Stimulated activated CD4-positive, alpha-beta T cell treated with anti-CD3 and anti-CD28 coated beads, Interleukin-4, amount 100 ng/mL, for 48 hours (primary cell): ENCODE results near the gene NDE1.
"Not testable (repeated sequence)": the region's sequence is repeated elsewhere in the genome, so short reads cannot be mapped to it uniquely, and the experiment has no call there.

ENCODE experiments used
- DNase-seq, 2 donors: peaks; one replicate each; pipeline ENCODE4 v3.0.0-alpha.2; 2020; ENCODE audit warnings: low read depth in 2 of 2

NDE1 gene

DNA sequence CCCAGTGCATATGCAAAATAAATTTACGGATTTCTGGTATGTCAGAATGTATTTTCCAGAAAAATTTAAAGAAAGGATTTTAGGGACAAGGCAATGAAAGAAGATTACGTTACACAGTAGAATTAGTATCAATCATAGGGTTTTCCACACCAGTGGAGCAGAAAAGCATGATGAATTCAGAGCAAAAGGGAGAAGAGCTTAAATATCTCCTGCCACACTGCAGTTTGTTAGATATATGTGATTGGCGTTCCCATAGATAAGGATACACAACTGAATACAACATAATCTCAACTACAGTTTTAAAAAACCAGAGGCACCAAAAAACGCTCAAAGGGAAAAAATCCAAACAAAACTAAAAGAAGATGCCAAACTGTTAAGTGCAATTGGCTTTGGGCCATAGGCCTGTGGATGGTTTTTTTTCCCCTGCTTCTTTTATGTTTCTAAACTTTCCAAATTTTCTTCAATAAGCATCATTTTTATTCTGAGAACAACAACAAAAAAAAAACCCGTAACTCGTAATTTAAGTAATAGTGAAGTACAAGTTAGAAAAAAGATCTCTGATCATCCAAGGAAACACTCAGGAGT is 29.3 kb upstream of the NDE1 start:
- DNase-seq = no peak

DNA sequence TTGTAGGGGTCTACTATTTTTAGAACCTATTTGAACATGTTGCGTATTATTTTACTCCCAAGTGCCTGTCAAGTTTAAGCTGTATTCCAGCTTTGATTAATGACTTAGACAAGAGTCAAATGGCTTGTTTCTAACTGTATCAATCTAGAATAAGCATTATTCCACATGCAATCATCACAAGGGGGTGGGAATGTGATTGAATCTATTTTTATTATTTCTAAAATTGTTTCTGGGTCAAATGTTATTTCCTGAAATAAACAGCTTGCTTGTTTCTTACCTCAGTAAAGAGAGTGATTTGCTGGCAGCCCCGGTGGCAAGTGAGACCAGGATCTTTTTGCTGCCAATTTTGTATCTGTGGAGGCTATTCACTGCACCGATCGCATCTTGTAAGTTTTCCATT is 28.6 kb upstream of the NDE1 start:
- DNase-seq = no peak

DNA sequence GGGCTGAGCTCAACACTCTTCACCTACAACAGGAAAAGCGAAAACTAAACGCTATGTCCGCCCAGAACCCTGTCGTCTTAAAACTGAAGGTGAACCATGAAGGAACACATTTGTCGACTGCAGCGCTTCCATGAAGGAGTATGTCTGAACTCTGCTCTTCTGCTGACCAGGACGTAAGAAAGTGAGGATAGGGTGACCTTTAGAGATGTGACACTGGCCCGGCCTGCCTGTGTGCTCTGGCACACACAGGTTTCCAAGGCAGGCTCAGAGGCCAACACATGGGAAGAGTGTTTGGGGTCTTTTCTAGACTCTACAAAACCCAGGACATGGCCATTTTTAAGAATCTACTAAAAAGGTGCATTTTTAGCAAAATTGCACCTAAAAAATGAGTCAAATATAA is 28.2 kb upstream of the NDE1 start:
- DNase-seq = no peak

DNA sequence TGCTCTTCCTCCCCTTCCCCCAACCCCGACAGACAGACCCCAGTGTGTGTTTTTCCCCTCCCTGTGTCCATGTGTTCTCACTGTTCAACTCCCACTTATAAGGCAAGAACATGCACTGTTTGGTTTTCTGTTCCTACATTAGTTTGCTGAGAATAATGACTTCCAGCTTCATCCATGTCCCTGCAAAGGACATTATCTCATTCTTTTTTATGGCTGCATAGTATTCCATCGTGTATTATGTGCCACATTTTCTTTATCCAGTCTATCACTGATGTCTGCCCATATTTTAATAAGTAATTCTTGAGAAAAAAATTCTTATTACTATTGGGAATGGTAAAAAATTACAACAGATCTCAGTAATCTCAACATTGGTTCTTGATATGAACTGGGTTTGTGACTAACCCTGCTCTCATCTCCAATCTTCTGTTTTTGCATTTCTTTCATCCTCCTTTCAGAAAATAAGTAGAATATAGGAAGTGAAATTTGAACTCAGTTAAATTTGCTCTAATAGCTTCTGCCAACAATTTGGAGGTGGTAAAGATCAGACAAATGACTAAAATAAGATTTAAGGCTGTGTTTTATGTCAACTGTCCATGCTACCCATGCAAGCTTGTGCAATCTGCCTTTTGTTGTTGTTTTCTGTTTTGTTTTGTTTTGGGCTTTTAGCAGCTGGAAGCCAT is 18.2 kb upstream of the NDE1 start:
- no peak for DNase-seq

DNA sequence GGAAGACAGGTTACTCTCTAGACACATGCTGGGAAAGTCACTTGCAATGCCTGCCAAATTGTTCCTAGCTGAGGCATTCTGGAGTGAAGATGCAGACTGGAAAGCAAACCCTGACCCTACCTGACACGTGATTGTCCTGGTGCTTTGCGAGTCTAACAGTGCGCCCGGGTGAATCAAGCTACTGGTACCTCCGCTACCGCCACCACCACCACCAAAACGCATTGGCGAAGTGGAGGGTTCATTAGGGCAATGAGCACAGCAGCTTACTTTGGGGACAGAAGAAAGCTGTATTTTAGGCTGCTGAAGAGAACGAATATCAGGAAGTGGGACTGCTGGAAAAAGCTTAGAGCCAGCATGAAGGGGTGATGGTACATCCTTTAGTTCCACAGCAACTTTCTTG is 14.1 kb upstream of the NDE1 start:
- no peak for DNase-seq

DNA sequence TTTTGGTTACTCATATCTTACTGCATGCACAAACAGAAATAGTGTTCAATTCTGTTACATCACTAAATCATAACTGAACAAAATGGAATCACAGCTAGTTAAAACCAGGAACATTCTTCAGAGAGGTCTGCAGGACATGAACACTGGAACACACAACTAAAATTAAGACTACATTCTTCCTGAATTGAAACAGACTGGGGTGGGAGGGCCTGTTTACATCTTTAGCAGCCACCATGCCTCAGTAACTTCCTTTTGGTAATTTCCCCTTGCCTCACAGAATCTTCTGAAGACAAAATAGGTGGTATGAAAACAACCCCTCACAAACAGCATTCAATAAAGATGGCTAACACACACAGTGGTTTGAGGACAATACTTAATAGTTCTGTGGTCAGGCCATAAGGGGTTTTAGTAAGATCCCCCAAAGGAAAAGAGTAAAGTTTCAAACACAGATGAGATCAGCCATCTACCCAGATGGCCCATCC is 13.6 kb upstream of the NDE1 start:
- no peak for DNase-seq

DNA sequence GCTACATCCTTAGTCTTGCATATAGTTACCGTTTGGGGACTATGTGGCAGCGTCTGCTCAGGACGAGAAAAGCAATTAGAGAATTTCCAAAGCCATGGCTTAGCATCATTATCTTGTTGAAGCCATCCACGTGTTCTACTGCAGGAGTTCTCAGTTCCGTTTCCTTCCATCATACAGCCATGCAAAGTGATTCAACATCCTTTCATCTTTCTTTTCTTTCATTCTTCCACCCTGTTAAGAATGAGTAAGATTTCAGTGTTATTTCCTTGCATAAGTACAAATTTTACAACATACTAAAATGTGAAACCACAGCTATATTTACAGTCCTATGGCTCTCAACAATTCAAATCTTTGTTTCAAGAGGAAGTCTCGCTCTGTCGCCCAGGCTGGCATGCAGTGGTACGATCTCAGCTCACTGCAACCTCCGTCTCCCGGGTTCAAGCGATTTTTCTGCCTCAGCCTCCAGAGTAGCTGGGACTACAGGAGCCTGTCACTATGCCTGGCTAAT is 10.9 kb upstream of the NDE1 start:
- DNase-seq = no peak

DNA sequence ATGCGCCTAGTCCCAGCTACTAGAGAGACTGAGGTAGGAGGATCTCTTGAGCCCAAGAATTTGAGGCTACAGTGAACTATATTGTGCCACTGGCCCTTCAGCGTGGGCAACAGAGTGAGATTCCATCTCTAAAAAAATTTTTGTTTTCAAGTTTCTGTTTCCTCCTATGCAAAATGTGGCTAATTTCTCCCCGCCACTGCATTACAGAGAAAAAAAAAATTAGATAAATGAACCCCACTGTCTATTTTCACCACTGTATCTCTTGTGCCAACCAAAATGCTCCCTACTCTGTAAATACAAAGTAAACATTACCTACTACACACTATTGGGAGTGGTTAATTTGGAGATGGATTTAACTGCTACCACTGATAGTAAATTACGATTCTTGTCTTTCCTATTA is 9.1 kb upstream of the NDE1 start:
- no peak for DNase-seq

DNA sequence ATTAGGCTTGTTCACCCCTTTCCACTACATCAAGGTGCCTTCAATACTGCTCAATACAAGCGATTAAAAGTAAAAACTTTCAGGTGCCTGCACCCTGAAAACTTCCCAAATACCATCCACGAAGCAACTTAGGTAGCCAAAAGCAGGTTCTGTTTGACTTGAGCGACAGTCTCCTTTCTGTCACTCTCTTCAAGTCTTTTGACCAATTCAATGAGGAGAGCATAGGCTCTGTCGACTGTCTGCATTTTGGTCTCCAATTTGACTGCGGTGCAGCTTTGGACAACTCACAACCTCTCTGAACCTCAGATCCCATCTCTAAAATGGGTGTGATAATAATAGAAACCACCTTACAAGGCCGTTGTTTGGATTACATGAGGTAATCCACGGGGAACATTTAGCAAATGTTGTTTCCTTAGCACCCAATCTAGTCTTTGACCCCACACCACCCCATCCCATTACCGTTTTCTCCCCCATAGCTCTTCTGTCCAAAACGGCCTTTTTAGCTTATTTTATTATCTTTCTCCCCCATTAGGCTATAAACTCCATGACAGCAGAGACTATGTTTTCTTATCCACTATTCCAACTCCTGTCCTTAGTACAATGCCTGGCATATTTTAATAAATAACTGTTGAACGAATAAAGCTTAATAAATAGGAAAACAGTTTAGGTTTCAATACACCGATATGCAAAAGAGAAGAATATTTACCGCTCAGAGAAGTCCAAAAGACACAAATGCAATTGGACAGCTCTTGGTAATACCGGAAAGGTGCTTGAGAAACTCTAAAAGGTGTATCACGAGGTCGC is 8.1 kb upstream of the NDE1 start:
- DNase-seq = no peak

DNA sequence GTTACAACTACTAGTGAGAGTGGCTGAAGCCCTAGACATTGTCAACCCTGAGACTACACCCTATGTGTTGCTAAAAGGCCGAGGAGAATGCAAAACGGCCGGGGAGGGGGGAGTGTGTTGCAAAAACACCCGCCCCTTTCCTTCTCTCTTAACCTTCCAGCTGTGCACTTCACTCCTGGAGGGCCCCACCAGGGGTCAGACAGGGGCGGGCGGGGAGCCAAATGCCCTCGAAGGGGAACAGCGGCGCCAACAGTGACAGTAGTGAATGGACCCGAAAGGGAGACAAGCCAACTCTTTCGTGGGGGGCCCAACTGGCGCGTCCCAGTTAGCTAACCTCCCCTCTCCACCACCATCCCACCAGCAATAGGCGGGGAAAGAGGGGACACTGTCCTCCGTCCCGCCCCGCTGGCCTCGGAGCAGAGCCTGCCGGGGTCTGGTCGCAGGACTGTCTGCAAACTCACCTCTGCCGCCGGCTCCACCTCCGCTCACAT is 7.4 kb upstream of the NDE1 start:
- DNase-seq = peak; percentile 72 to 73

DNA sequence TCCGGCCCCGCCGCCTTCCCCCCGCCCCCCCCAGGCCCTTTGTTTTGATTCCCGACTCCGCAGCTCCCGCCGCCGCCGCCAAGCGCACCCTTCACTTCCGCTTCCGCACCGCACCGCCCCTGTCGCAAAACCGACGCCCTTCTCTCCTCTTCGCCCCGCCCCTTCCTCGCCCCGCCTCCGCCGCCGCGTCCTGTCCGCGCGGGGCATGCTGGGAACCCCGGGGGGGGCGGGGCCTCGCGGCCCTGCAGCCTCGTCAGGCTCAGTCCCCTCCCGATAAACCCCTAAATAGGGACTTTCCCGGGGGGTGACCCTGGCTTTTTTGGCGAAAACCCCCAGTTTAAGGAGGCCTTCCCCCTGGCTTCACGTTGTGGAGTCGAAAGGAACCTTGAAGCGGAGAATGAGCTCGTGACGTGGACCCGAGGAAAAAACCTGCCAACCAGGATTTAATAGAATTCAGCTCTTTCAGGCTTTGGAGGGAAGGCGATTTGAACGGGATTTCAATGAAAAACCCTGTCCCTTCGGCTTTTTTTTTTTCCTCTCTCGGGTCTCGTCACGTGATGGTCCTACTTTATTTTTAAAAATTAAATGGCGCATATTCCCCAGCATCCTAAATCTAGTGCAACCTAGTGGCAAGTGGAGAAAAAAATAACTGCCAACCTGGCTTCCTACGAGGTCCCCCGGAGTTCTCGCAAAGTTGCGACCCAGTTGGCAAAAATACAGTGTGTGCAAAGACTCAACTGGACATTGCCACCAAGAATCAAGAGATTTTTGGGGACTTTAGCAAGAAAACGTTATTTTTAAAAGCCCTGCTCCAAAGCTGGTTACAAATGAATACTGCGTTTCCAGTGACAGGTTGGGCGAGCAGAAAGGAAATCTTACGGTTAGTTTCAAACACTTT is 6.7 kb upstream of the NDE1 start, which contains the start of gene MARF1:
Gene MARF1, minus strand, starts transcription at position 107 of the 898 bp plus-strand sequence. CDS start 3,921 bp downstream, outside the sequence.
- peak; percentile 100 for DNase-seq

DNA sequence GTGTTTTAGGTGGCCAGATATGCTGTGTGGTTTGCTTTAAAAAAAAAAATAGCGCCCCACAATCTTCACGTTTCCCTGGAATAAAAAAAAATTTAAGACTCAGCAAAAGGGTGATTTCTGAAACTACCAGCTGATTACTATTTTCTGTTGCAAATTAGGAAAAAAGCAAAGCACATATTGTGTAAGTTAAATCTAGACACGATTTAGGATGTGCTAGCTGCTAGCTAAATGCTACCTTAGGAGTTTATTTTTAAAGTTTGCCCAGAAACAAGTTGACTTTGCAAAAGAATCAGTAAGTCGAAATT is 6.1 kb upstream of the NDE1 start:
- no peak for DNase-seq

DNA sequence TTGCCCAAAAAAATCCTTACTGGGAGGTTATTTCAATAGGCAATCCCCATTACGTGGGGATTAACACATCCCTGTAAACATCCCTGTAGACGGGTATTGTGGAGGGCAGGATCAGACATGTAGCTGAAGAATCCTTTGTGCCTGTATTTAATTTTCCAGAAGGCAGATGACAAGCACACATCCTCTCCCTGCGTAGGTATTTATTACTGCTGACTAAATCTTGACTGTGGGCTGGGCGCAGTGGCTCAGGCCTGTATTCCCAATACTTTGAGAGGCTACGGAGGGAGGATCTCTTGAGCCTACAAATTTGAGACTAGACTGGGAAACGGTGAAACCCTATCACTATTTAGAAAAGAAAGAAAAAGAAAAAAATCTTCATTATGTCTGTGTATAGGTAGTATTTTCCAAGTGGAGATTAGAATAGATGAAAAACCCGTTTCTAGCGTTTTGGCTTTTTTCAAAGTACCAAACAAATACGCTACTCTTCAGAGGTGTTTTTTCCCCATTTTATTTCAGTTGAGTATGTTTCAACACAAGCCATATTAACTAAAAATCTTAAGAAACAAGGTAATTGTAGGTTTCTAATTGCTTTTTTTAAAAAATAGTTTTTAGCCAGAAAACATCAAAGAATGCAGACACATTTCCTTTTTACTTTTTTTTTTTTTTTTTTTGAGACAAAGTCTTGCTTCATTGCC is 5.6 kb upstream of the NDE1 start:
- DNase-seq = no peak

DNA sequence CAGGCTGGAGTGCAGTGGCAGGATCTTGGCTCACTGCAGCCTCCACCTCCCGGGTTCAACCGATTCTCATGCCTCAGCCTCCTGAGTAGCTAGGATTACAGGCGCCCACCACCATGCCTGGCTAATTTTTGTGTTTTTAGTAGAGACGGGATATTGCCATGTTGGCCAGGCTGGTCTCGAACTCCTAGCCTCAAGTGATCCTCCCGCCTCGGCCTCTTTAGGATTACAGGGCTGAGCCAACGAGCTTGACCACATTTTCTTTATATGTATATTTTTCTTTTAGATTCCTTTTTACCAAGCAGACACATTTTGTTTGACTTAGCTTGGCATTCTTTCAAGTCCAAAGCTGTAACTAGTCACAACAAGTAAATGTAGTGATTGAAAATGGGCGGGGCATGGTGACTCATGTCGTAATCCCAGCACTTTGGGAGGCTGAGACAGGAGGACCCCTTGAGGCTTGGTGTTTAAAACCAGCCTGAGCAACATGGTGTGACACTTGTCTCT is 5.0 kb upstream of the NDE1 start:
- DNase-seq = not testable (repeated sequence)

DNA sequence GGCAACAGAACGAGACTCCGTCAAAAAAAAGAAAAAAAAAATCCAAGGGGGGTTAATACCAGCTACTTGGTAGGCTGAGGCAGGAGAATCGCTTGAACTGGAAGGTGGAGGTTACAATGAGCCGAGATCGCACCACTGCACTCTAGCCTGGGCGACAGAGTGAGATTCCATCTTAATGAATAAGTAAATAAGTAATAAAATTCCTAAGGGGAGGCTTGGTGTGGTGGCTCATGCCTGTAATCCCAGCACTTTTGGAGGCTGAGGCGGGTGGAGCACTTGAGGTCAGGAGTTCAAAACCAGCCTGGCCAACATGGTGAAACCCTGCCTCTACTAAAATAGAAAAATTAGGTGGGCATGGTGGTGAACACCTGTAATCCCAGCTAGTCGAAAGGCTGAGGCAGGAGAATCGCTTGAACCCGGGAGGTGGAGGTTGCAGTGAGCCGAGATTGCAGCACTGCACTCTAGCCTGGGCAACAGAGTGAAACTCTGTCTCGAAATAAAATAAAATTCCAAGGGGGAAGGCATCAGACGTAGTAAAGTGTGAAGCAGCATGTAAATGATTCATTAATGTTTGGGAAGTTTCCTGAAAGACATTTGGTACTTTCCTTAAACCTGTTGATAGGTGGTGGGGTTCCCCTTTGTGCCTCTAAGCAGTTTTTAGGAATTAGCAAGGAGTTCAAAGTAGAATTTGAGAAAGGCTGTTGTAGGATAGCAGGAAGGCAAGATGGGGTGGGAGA is 3.3 kb upstream of the NDE1 start:
- not testable (repeated sequence) for DNase-seq

DNA sequence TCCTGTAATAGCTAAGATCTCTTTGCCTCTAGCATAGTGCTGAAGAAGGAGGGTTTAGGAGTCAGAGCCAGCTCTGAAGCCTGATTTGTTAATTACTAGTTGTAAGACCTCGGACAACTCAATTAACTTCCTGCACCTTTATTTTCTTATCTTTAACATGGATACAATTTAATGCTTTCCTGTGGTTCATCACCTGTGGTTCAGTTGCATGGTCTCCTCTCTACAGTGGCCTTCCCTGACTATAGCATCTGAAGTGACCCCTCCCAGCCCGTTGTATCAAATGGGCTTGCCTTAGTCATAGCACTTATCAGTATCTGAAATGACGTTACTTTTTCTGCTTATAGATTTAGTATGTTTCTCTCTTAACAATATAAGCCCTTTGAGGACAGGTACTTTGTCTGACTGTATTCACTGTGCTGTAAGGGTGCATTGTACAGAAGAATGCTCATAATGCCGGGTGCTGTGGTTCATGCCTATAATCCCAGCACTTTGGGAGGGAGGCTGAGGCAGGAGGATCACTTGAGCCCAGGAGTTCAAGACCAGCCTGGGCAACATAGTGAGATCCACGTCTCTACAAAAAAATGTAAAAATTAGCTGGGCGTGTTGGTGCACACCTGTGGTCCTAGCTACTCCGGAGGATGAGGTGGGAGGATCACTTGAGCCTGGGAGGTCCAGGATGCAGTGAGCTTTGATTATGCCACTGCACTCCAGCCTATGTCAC is 2.6 kb upstream of the NDE1 start:
- DNase-seq = no peak

DNA sequence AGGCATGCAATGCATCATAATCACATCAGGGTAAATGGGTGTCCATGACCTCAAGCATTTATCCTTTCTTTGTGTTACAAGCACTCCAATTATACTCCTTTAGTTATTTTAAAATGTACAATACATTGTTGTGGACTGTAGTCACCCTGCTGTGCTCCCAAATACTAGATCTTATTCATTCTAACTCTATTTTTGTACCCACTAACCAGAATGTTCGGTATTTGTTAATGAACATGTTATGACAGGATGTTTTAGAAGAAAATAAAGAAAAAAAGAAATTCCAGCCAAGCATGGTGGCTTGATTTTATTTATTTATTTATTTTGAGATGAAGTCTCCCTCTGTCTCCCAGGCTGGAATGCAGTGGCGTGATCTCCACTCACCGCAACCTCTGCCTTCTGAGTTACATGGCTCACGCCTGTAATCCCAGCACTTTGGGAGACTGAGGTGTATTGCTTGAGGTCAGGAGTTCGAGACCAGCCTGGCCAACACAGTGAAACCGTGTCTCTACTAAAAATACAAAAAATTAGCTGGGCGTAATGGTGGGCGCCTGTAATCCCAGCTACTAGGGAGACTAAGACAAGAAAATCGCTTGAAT is 1.8 kb upstream of the NDE1 start:
- no peak for DNase-seq

DNA sequence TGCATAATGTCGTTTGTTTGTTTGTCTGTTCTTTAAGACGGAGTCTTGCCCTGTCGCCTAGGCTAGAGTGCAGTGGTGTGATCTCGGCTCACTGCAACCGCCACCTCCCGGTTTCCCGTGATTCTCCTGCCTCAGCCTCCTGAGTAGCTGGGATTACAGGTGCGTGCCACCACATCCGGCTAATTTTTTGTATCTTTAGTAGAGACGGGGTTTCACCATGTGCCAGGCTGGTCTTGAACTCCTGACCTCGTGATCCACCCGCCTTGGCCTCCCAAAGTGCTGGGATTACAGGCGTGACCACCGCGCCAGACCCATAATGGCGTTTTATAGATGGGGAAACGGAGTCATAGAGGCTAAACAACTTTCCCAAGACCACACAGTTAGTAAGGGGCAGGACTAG is 734 bp upstream of the NDE1 start:
- not testable (repeated sequence) for DNase-seq

DNA sequence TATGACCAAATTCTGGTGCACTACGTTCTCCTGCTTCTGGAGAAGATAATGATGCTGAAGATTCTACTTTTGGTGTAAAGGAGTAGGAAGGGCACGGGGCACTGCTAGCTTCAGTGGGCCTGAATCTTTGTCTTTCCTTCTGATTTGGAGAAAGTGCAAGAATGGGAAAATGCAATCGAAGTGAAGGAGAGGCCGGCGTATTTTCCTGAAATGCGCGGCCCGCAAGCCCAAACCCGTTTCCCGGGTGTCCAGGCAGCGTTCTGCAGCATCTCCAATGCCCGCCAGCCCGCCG is 372 bp upstream of the NDE1 start:
- DNase-seq = no peak
